Pancreas (tissue), 10 donors: ENCODE data around the gene BNIPL. TPM values are rescaled to one million over a fixed set of nuclear protein-coding genes. Genes with fewer than 3 reads are reported as not detected.

ENCODE experiments used
- ATAC-seq, 4 donors: fragments of 200-7000 bp; cut with Tn5 transposase; one replicate each; pipeline versions ENCODE4 v1.8.0 to v1.9.1; 2020; ENCODE audit warnings: mild to moderate bottlenecking in 4 of 4, moderate library complexity in 4 of 4
- DNase-seq, 6 donors: peaks; one replicate each; pipeline ENCODE4 v3.0.0-alpha.2; 2020
- FAIRE-seq: peaks from 2 replicates; lab custom pipeline; 2012; peaks lifted over from hg19 to GRCh38; lab: Jason Lieb, UNC
- H3K27ac ChIP-seq, 4 donors: fragments of 200-600 bp; sonication (generic); 1 replicate in 3 of 4; 2 replicates in 1 of 4; pipeline versions ENCODE4 v1.5.0 to v1.8.0; 2020
- H3K27me3 ChIP-seq, 4 donors: fragments of 200-600 bp; one replicate each; pipeline ENCODE4 v1.8.0; 2021
- H3K36me3 ChIP-seq, 3 donors: fragments of 200-600 bp; sonication (generic) in 1 of 3; one replicate each; pipeline versions ENCODE4 v1.5.0 to v1.8.0; 2020 to 2021
- H3K4me1 ChIP-seq, 3 donors: fragments of 200-600 bp; one replicate each; pipeline ENCODE4 v1.8.0; 2021
- H3K4me3 ChIP-seq, 4 donors: fragments of 200-600 bp; sonication (generic) in 2 of 4; one replicate each; pipeline versions ENCODE4 v1.5.0 to v1.8.0; 2020 to 2021
- H3K9me3 ChIP-seq, 4 donors: fragments of 200-600 bp; one replicate each; pipeline ENCODE4 v1.8.0; 2021
- CTCF ChIP-seq, 4 donors: fragments of 200-600 bp; sonication (generic) in 3 of 4; IDR thresholded peaks; one replicate each; pipeline versions ENCODE4 v1.5.0 to v1.8.0; 2021; ENCODE audit warnings: antibody characterized with exemption in 4 of 4
- WGBS, 2 donors: extraction: QIAGEN DNeasy Blood & Tissue Kit; methylation state at CpG; one replicate each; pipeline ENCODE4 v1.1.7; 2013; 5-methylcytosine and 5-hydroxymethylcytosine counted together
- intact Hi-C, 3 donors: fragments of 100-400 bp; cut with DNase I; formaldehyde crosslinking; loops; one replicate each; pipeline versions ENCODE4 v1.11.1 to v1.14.2; 2022
- polyA plus RNA-seq, 2 donors: library from polyadenylated mRNA; stranded (reverse); fragments of 200-250 nt; gene quantifications; one replicate each; pipeline ENCODE4 v1.2.3, GENCODE V29; 2013
- total RNA-seq, 6 donors: library from RNA; stranded (reverse); fragmentation: NEBNext Ultra II Directional in 4 of 6; extraction: Animal tissue kit (Norgen Biotek cat#: 25700) in 4 of 6; gene quantifications; one replicate each; pipeline versions ENCODE4 v1.2.1 to v1.2.4, GENCODE V29; 2021 to 2023
- donor health status: healthy with polysubstance abuse.
- donor health status: DM: no; HTN: no; CAD: no; lungs with moderate emphysema.
- donor health status: DM: no; HTN: no; CAD: no.
- donor health status: control.
- donor health status: control.
- donor health status: Bipolar disorder and iron deficiency.
- donor health status: DM: yes; HTN: yes; CAD: no.
- donor health status: DM: no; HTN: no; CAD: no.
- donor health status: DM: no; HTN: no; CAD: no.
- donor health status: DM: yes; HTN: yes; CAD: no.

The BNIPL gene
- total and polyA plus RNA-seq, 8 donors, result 0.12 to 0.40 (median 0.23) TPM

- peak; percentile 67 to 87 (median 75) for TF ChIP-seq CTCF (IDR thresholded peaks at IDR 0.05)
- H3K27ac ChIP-seq, result no peak overlapping the region
- ATAC-seq, result peak in 3 of 4 donors; percentile 58 to 79 (median 72)
- H3K4me3 ChIP-seq, result no peak overlapping the region
- peak in 1 of 6 donors; percentile 43 for DNase-seq
- no peaks in the 10 kb centered on the region for H3K27me3 ChIP-seq
- 45 to 54% methylated on average over 9 of the region's 9 CpGs for WGBS, 2 donors
- intact Hi-C loops, result loop anchor here in 1 of 3 donors (10.0 kb wide), 1 partner anchor 181 kb away; no protein-coding TSS in a partner anchor
- peaks cover 0 to 44% (median 21%) of the 10 kb centered on the region in 3 donors for H3K36me3 ChIP-seq
- H3K4me1 ChIP-seq, result no peaks in the 10 kb centered on the region
- no peaks in the 10 kb centered on the region for H3K9me3 ChIP-seq
- FAIRE-seq, result no peak
Observed at GRCh38 chr1:150995896-150996295, 40.5 kb upstream of the BNIPL start.

GRCh38 chr1:150997126-150997872 is 39.1 kb upstream of the BNIPL start:
- TF ChIP-seq CTCF (IDR thresholded peaks at IDR 0.05), result no peak
- H3K36me3 ChIP-seq, result peaks cover 0 to 56% (median 26%) of the 10 kb centered on the region in 3 donors
- H3K4me3 ChIP-seq, result no peak overlapping the region
- intact Hi-C loops, result loop anchor here in 1 of 3 donors (10.0 kb wide), 1 partner anchor 182 kb away; no protein-coding TSS in a partner anchor
- no peaks in the 10 kb centered on the region for H3K9me3 ChIP-seq
- DNase-seq, result no peak
- WGBS, 2 donors, result 84 to 85% methylated on average over 20 of the region's 20 CpGs
- no peaks in the 10 kb centered on the region for H3K27me3 ChIP-seq
- H3K4me1 ChIP-seq, result peaks cover 0 to 2% (median 0%) of the 10 kb centered on the region in 3 donors
- FAIRE-seq, result no peak
- no peak for ATAC-seq
- H3K27ac ChIP-seq, result no peak overlapping the region

- no peak for TF ChIP-seq CTCF (IDR thresholded peaks at IDR 0.05)
- Histone ChIP-seq H3K9me3 (no peaks in the 10 kb centered on the region), H3K27ac (no peak overlapping the region), H3K4me1 (peaks cover 0 to 6% (median 0%) of the 10 kb centered on the region in 3 donors), H3K36me3 (peaks cover 0 to 57% (median 26%) of the 10 kb centered on the region in 3 donors), H3K27me3 (no peaks in the 10 kb centered on the region), H3K4me3 (no peak overlapping the region)
- ATAC-seq, result no peak
- DNase-seq, result no peak
- FAIRE-seq, result no peak
- 60 to 63% methylated on average over 5 of the region's 5 CpGs for WGBS, 2 donors
- intact Hi-C loops, result loop anchor here in 1 of 3 donors (10.0 kb wide), 1 partner anchor 183 kb away; no protein-coding TSS in a partner anchor
Observed at GRCh38 chr1:150997949-150998348, 38.4 kb upstream of the BNIPL start.

- Histone ChIP-seq H3K36me3 (peaks cover 0 to 57% (median 26%) of the 10 kb centered on the region in 3 donors), H3K27ac (no peak overlapping the region), H3K4me3 (no peak overlapping the region), H3K4me1 (peaks cover 0 to 18% (median 0%) of the 10 kb centered on the region in 3 donors), H3K9me3 (no peaks in the 10 kb centered on the region), H3K27me3 (no peaks in the 10 kb centered on the region)
- no peak for FAIRE-seq
- no peak for TF ChIP-seq CTCF (IDR thresholded peaks at IDR 0.05)
- no peak for ATAC-seq
- intact Hi-C loops, result loop anchor here in 1 of 3 donors (10.0 kb wide), 1 partner anchor 184 kb away; no protein-coding TSS in a partner anchor
- WGBS, 2 donors, result 75 to 78% methylated on average over 17 of the region's 17 CpGs
- DNase-seq, result no peak
Observed at GRCh38 chr1:150999051-150999674, 37.2 kb upstream of the BNIPL start.
